NCI-H1417 (cell line): ENCODE data around the gene ATG101.

Source experiments
- DNase-seq, 3 experiments: peaks; one replicate each; lab custom pipeline; 2025; lab: John Stamatoyannopoulos, UW

The ATG101 gene

GRCh38 chr12:52057638-52058576 is 11.9 kb upstream of the ATG101 start:
- DNase-seq = peak in 1 of 3 experiments; percentile 61

DNA sequence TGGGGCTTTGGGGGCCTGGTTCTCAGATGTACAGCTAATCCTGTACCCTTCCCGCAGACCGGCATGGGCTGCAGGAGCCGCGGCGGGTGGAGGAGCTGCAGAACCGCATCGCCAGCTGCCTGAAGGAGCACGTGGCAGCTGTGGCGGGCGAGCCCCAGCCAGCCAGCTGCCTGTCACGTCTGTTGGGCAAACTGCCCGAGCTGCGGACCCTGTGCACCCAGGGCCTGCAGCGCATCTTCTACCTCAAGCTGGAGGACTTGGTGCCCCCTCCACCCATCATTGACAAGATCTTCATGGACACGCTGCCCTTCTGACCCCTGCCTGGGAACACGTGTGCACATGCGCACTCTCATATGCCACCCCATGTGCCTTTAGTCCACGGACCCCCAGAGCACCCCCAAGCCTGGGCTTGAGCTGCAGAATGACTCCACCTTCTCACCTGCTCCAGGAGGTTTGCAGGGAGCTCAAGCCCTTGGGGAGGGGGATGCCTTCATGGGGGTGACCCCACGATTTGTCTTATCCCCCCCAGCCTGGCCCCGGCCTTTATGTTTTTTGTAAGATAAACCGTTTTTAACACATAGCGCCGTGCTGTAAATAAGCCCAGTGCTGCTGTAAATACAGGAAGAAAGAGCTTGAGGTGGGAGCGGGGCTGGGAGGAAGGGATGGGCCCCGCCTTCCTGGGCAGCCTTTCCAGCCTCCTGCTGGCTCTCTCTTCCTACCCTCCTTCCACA is 11.0 kb upstream of the ATG101 start:
- DNase-seq = peak in 2 of 3 experiments; percentile 69 to 80

GRCh38 chr12:52059582-52060497 is 9.9 kb upstream of the ATG101 start:
- DNase-seq = peak in 2 of 3 experiments; percentile 43 to 82

DNA sequence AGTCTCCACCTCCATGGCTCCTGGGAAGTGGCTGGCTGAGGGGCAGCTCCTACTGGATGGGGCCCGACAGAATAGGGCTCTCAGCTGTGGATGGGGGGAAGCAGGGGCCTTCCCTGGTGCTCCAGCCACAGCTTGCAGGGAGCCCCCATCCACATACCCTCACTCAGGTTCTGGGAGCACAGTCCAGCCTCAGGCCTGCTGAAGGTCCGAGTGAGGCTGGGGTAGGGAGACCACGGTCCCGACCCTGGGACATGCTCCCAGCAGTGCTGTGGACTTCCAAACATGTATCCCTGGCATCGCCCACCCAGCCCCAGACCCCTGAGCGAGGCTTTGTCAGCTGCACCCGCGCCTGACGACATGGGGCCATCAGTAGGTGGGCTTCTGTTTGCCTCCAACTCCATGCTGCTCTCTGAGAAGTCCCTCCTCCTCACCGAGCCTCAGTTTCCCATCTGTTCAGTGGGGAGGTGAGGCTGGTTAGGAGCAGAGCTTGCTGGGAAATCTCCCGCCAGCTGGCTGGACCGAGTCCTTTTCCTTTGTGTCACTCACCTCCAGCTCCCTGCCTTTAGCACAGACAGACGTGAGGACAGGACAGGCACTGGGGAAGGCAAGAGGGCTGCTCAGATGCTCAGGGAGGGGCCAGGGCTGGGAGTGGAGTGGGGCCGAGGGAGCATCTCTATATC is 9.1 kb upstream of the ATG101 start:
- no peak for DNase-seq

DNA sequence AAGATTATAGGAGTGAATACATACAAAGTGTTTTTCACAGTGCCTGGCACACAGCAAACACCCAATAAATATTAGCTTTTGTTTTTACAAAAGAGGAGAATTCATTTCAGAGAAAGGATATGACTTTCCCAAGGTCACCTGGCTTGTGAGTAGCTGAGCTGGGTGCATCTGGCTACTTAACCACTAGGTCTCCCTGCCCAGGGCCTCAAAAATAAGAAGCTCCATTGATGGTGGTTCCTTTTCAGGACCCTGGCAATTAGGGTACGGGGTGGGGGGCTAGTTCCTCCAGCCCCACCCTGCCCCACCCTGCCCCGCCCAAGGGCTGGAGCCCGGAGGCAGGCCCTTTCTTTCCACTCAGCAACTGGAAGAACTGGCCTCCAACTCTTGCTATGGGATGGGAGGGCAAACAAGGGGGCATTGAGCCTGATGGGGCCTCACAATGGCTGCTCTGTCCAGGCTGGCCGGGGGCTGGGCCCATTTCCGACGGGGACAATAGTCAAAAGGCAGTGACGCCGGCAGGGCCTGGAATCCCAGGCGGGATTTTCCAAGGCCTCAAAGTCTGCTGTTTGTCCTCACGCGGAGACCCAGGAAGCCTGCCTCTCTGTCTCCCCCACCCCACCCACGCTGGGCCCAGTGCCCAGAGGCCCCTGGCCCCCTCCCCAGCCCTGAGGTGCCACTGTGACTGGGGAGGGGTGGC is 8.2 kb upstream of the ATG101 start:
- no peak for DNase-seq

GRCh38 chr12:52062167-52063081 is 7.4 kb upstream of the ATG101 start:
- DNase-seq = no peak

DNA sequence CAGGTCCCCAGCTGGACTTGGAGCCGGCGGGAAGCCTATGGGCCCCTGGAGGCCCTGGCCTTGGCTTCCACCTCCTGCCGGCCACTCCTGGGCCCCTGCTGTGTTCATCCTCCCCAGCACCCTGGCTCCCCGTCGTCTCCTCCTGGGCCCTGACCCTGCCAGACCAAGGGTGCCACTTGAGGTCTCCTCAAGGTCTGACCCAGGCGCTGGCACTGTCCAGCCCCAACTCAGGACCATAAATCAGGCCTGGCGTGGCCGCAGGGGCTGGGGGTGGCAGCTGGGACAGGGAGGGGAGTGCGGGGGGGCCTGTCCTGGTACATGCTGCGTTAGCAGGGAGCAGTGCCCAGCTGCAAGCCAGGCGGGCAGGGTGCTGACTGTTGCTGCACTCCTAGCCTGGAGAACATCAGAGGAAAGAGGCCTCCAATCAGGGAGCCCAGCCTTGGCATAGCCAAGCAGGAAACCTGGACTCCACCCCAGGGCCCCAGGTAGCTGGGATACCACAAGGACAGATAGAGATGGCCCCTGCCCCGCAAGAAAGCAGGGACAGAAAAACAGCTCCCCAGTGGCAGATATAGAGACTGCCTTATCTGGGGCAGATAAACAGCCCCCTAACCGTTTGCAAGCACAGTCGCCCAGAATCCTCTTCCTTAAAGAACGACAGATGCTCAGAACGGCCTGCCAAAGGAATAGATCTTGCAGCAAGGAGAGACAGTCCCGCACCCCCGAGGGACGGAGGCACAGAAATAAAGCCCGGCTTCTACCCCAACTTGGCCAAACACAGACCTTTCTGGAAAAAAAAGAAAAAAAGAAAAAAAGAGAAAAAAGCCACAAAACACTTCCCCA is 6.5 kb upstream of the ATG101 start:
- no peak for DNase-seq

DNA sequence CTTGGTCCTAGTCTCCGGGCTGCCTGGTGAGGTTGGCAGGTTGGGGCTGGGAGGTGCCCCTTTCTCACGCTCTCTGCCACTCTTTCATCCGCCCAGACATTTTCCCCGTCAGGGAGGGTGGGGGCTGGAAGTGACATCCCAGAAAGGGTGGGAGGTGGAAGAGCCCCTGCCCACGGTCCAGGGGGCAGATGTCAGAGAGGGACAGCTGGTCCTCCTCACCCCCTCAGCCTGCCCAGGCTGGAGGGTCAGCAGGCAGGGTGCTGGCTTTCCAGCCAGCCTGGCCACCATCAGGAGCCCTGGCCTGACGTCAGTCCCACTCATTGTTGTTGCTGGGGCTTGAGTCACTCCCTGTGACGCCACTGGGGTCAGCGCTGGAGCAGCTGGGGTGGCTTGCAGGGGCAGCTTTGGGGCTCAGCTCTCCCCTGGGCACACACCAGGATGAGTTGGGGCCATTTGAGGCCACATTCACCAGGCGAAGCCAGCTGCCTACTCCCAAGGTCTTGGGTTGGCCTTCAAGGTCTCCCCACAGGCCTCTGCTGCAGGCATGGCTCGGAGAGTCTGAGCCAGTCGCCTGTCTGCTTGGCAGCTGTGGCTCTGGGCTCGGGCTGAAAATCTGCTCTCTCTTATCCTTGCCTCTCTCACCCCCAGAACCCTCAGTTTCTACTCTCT is 5.7 kb upstream of the ATG101 start:
- no peak for DNase-seq

GRCh38 chr12:52066346-52067080 is 3.3 kb upstream of the ATG101 start:
- no peak for DNase-seq

GRCh38 chr12:52067081-52067374 is 2.8 kb upstream of the ATG101 start:
- DNase-seq = no peak

DNA sequence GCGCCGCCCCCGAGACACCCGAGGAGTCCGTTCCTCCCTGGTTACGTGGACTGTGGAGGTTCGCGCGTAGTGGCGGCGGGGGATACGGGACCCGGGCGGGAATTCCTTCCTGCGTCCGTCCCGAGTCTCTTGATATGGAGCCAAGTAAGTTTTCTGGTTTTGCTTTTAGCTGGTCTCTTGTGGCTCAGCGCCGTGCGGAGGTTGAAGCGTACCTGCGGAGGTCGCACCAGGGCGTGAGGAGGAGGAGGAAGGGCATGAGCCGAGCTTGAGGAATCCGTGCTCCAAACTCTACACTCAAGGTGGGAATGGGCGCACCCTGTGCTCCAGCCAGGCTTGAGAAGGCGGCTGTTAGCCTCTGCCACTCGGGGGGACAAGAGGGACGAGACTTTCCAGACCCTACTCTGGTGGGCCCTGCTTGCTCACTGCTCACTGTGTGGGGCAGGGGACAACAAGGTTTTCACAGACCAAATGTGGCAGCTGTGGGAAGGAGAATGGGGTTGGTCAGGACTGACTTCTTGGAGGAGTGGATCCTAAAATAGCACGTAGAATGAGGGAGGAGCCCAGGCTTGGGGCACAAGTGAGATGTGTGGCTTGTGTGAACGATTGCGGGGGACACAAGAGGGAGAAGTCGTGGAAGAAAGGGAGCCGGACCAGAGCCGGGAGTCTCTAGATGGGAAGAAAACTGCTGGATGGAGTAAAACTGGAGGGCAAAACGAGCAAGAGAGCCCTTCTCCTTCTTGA is 577 bp downstream of the ATG101 start:
- no peak for DNase-seq

GRCh38 chr12:52073531-52074381 is 4.0 kb downstream of the ATG101 start:
- DNase-seq = peak; percentile 35 to 91 (median 68)

GRCh38 chr12:52074971-52075724 is 5.4 kb downstream of the ATG101 start:
- peak; percentile 36 to 88 (median 82) for DNase-seq

DNA sequence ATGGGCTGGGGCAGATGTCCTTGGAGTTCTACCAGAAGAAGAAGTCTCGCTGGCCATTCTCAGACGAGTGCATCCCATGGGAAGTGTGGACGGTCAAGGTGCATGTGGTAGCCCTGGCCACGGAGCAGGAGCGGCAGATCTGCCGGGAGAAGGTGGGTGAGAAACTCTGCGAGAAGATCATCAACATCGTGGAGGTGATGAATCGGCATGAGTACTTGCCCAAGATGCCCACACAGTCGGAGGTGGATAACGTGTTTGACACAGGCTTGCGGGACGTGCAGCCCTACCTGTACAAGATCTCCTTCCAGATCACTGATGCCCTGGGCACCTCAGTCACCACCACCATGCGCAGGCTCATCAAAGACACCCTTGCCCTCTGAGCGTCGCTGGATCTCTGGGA is 7.0 kb downstream of the ATG101 start:
- DNase-seq = no peak

- DNase-seq = no peak
Observed at GRCh38 chr12:52078276-52078675, 8.5 kb downstream of the ATG101 start.
